Brain pericyte (primary cell): ENCODE measurements around the gene GUCY1A2.
"Not testable (repeated sequence)": the region's sequence is repeated elsewhere in the genome, so short reads cannot be mapped to it uniquely, and the experiment has no call there.

Experiments
- DNase-seq: peaks from one replicate; pipeline ENCODE4 v3.0.0-alpha.2; 2012; ENCODE audit warnings: low read depth, low spot score

GUCY1A2 gene

DNA sequence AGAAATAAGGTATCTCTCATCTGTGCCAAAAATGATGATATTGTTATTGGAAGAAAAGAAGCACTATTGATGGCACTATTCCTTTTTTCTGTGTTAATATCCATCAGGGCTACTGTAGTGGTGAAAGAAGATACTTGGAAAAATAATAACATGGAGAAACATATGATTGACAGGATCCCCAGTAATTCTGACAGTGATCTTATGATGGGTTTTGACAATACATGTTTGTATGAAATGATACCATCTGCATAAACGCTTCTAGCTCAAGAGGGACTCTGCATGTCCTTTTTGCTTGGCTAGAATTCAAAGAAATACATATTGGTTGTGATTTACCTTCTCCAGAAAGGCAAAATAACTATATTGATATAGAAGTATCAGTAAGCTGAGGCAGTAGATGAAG lies 178.1 kb downstream of the GUCY1A2 start:
- DNase-seq: no peak

DNA sequence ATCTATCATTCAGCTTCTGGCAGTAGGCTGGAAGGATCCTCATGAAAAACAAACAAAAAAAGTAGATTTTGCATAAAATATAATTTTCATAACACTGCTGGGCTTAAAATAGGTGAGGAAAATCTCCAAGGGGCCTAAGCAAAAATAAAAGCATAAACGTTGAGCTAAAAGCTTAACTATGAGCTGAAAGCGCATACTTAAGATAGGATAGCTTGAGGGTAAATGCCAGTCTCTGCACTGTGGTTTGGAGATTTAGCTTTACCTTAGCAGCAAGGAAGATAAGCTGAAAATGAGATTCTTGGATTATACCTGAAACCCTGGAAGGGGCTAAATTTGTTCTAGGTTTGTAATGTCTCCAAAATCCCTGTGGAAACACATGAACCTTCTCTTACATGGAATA lies 183.7 kb downstream of the GUCY1A2 start:
- no peak for DNase-seq

DNA sequence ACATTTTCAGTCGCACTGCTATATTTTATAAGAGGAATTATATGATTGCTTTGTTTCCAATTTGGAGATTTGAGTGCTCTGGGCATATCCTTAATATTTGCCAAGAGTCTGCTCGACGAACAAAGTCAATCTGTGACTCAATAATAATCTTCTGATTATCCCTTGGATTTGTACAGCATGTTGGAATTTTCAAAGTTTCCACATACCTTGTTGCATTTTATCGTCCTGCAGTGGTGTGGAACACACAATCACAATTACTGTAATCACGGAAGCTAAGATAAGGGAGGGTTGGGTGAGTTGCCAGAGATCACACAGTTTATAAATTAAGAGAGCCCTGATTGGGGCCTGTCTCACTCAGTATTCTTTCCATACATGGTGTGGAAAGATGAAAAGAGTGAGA lies 189.3 kb downstream of the GUCY1A2 start:
- no peak for DNase-seq

DNA sequence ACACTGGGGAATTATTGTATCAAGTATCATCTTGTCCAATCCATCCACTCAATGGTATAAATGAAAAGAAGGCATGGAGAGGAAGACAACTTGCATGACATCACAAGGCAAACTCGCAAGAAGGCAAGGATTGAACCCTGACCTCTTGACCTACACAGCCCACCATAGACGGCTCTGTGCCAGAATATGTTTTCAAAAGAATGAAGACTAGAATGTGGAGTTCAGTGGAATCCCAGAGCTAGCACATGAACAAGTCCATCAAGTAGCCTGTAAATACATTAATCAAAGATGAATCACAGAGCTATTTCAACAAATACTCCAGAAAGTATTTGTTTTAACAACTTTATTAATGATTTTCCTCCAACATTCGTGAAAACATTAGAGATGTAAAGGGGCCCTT lies 189.7 kb downstream of the GUCY1A2 start:
- no peak for DNase-seq

DNA sequence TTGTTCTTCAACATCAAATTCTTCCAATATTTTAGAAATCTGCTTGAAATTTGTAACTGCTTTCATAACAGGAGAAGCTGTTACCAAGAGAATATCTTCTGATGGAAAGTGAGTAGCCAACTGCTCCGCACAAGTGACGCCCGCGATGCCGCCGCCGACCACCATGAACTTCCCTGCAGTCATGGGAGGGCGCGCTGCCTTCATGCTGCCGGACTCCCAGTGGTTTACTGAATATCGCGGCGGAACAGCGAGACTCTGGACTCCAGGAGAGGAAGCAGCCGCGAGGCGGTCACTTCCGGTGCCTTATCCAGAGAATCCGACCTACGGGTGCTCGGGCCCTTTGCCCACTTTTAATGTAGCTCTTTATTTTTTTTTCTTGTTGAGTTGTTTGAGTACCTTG lies 190.6 kb downstream of the GUCY1A2 start:
- DNase-seq: no peak

DNA sequence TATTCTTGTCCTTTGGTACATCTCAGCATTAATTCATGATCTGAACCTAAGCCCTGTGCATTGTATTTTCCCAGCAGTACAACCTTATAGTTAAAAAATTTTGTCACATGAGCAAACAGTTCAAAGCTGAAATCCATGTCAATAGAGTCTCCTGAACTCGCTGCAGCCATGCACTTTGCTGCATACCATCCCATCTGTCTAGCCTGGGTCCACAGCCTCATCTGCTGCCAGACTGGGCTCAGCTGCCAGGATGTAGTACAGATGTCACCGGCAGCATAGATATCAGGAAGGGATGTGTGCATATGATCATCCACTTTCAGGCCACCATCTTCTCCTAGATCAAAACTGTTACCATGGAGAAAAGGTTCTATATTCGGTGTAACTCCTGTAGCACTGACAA lies 191.7 kb downstream of the GUCY1A2 start:
- not testable (repeated sequence) for DNase-seq

DNA sequence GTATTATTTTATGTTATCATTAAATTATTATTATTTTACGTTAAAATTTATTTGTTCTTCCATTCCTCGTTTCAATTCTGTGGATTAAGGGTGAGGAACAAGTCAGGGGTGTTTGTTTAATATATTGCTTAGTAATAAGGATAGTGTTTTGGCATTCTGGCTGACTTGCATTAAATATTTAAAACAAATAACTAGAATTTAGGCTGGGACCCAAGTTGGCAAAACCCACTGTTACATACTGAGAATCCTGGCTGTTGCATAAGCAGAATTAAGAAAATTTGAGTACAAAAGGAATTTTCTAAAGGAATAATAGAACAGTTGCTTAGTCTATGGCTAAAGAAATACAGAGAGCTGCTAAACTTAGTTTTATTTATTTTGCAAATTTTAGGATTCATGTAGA lies 196.4 kb downstream of the GUCY1A2 start:
- DNase-seq: no peak

DNA sequence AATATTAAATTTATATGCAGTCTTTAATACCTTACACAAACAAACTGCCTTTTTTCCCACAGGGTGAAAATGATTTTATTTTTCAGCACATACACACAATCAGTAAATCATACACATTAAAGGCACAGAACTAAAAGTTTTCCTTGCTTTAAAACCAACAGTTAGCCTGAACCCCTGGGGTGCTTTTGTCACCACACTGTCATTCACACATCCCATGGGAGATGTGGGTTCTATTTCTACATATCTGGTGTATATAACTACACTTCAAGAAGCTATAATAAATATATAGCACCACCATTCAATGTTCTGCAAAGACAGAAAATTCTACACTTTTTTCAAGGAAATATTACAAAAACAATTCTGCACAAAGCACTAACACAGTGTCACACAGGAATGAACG lies 197.0 kb downstream of the GUCY1A2 start:
- no peak for DNase-seq

DNA sequence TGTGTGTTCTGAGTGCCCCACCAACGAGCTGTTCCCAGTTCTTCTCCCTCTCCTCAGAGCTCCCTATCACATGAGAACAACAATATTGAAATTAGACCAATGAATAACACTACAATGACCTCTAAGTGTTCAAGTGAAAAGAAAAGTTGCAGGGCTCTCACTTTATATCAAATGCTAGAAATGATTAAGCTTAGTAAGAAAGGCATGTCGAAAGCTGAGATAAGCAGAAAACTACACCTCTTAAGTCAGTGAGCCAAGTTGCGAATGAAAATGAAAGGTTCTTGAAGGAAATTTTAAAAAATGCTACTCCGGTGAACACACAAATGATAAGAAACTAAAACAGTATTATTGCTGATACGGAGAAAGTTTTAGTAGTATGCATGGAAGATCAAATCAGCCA lies 199.8 kb downstream of the GUCY1A2 start:
- DNase-seq: no peak

DNA sequence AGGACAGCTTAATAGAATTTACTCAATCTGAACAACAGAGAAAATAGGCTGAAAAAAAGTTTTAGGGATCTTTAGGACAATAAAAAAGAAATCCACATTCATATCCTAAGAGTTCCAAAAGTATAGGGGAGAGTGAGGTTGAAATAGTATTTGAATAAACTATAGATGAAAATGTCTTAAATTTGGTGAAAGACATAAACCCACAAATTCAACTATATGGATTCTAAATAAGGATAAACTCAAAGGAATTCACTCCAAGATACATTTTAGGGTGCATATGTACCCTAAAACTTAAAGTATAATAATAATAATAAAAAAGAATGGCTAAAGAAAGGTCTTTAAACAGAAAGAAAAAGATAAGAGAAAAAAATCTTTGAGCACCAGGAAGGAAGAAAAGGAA lies 203.1 kb downstream of the GUCY1A2 start:
- no peak for DNase-seq

DNA sequence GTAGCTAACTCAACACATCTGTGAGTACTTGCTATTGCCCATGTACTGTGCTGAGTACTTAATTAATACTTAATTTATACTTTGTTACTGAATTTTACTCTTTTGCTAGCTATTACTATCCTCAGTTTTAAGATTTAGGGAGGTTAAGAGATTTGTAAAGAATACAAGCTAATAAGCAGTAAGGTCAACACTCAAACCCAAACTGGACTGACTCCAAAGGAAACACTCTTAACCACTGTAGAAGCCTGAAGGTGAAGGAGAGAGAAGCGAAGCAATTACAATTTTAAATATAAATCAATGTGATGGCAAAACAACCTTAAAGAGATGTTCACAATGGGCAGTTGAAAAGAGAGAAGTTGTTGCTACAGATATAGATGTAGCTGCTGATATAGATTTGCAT lies 204.5 kb downstream of the GUCY1A2 start:
- no peak for DNase-seq

DNA sequence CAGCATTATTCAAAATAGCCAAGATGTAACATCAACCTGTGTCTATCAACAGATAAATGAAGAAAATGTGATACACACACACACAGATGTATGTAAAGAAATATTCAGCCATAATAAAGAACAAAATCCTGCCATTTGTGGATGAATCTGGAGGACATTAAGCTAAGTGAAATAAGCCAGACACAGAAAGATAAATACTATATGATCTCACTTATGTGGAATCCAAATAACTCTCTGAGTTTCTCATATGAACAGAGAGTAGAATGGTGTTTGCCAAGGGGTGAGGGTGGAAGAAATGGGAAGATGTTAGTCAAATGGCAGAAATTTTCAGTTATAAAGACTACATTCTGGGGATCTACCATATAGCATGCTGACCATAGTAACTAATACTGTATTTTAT lies 224.2 kb downstream of the GUCY1A2 start:
- no peak for DNase-seq

DNA sequence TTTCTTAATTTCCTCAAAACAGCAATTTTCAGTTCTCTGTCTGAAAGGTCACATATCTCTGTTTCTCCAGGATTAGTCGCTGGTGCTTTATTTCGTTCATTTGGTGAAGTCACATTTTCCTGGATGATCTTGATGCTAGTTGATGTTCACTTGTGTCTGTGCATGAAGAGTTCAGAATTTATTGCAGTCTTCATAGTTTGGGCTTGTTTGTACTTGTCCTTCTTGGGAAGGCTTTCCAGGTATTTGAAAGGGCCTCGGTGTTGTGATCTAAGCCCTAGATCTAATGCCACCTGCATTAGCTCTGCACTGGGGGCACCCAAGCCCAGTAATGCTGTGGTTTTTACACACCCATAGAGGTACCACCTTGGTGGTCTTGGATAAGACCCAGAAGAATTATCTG lies 228.9 kb downstream of the GUCY1A2 start:
- no peak for DNase-seq

DNA sequence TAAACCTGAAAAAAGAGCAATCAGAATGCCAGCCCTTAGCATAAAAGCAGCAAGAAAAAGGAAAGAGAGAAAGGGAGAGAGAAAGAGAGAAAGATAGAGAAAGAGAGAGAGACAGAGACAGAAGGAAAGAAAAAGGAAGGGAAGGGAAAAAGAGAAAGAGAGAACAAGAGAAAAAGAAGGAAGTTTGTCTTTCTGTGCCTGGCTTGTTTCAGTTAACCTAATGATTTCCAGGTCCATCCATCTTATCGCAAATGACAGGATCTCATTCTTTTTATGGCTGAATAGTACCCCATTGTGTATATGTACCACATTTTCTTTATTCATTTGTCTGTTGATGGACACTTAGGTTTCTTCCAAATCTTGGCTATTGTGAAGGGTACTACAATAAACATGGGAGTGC lies 230.8 kb downstream of the GUCY1A2 start:
- no peak for DNase-seq

DNA sequence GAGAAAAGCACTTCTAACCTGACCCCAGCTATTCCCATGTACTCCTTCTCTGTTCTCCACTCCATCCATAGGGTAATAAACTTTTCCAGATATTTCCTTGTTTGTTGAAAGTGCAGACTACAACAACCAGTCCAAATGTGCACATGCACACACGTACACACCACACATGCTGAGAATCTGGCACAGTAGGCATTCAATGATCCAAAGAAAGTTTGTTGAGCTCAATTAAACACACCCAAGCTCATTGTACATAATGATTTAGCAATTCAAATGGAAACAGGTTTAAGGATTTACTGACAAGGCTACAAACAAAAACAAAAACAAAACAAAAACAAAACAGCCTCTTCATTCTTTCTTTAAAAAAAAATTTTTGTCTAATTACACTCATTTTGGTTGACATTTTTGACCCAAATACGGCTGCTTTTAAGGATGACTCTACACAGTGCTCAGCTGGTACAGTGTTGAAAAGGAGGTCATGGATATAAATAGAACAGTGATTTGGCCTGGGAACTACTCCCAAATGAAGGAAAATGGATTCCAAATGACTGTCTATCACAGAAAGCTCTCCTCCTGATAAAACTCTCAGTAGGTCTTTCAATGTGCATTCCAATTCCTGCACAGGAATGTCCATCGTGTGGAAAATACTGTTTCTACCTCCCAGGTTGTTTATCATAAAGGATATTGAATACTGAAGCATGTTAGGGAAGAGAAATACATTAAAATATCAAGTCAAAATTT lies 232.2 kb downstream of the GUCY1A2 start:
- no peak for DNase-seq

DNA sequence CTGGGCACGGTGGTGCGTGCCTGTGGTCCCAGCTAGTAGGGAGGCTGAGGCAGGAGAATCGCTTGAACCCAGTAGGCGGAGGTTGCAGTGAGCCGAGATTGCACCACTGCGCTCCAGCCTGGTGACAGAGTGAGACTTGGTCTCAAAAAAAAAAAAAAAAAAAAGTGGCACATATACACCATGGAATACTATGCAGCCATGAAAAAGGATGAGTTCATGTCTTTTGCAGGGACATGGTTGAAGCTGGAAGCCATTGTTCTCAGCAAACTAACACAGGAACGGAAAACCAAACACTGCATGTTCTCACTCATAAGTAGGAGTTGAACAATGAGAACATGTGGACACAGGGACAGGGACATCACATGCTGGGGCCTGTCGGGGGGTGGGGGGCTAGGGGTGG lies 241.0 kb downstream of the GUCY1A2 start:
- DNase-seq: not testable (repeated sequence)

DNA sequence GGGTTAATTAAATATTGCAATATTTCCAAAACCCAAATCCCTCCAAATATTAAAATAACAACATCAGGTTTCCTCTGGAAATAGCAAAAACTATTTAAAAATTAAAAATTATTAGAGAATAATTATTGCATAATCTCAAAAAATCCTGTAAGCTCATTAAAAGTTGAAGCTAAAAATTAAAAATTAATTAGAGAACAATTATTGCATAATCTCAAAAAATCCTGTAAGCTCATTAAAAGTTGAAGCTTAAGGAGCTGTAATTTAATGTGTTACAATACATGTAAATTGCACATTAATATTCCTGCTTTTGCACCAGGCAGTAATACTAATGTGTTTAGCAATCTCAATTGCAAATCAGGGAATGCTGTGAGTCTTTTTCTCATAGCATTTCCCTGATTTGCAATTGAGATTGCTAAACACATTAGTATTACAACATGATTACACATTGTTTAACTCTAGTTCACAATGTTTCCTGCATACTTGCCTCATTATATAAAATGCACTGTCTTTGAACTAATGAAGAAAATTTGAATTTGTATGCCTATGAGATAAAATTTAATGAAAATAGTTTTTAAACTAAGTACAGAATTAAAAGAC lies 247.7 kb downstream of the GUCY1A2 start:
- DNase-seq: no peak

DNA sequence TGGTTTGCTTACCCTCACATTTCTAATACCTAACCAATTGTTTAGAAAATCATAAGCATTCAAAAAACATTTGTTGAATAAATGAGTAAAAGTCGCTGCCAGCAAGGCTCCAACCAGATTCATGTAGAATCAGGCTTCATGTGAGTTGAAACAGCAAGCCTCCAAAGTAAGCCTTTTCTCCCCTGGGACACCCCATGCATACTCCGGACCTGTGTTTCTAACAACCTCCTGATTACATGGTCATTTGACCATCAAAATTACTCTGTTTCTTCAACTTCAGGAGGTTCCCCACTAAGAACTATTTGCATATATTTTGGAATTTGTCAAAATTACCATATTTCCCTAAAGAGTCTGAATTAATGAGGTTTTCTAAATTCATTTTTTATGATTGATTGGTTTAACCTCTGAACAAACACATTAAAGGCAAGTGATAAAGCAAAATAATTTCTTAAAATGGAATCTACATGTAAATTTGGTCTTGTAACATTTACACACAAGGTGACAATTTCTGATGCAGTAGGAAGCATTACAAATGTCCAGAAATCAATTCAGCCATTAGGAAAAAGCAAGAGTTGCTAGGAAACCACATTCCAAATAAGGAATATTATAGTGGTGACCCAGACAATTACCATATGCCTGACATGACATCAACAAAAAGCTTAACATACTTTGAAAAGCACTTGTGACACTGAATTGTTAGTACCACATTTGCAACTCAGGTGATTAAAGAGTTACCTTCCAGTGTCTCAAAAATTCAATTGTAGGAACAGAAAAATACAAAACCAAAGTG lies 252.6 kb downstream of the GUCY1A2 start:
- no peak for DNase-seq

DNA sequence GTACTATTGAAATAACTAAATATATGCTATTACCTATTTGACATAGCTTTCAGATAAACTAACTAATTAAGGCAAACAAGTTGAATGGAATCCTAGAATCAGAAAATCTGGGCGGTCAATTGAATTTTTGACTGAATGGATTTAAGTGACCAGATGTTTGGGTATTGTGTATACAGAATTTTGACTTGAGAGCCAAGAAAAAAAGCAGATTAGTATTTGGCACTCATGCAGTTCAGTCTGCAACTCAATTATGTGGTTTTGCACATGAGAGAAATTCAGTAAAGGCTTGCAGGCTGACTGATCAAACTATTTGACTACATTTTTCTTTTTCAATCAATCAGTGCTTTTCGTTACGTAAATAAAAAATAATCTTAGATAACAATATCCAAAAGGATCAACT lies 254.8 kb downstream of the GUCY1A2 start:
- DNase-seq: no peak

DNA sequence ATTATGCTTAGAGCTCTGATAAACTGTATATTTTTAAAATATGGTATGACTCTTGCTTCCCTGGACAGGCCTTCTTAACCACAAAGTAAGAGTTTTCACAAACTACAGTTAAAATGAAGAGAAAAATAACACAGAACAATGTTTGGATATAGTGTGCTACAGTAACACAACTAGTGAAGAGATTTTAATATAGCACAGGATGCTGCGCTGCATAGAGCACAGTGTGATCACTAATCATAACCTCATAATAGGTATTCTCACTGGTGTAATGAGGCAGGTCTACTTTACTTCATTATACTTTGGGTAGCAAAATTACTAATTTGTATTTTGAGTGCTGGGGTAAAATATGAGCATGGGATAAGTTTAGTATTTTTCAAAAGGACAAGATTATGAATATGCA lies 256.5 kb downstream of the GUCY1A2 start:
- DNase-seq: no peak

DNA sequence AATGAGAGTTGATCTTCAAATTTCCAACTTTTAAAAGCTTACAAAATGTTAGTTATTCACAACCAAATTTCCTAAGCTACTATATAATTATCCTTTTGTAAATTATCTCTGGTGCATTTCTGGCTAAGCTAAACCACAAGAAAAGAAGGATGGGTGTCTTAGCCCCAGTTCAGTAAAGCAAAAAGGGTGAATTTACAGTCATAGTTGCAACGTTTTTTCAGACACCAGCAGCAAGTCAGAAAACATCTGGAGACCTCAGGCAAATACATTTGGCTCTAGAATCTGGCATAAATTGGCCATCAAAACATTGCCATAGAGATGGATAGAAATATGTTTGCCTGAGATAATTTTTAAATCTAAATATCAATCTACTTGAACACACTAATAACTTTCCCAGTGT lies 257.0 kb downstream of the GUCY1A2 start:
- DNase-seq: no peak

DNA sequence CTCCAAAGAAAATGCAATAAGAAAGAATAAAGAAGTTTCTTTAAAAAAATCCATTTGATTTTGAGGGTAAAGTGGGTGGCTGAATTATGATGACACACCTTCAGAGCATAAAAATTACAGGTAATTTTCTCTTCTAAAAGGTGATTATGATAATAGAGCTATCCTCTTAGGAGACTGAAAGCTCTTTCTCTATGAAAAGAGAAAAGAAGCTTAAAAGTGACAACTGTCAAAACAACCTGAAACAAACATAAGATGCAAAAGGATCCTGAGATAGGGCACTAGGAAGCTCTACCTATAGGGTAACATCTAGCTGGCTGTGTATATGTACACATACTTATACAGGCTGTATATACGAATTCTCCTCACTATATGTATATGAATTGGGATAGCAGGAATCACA lies 270.2 kb downstream of the GUCY1A2 start:
- no peak for DNase-seq

DNA sequence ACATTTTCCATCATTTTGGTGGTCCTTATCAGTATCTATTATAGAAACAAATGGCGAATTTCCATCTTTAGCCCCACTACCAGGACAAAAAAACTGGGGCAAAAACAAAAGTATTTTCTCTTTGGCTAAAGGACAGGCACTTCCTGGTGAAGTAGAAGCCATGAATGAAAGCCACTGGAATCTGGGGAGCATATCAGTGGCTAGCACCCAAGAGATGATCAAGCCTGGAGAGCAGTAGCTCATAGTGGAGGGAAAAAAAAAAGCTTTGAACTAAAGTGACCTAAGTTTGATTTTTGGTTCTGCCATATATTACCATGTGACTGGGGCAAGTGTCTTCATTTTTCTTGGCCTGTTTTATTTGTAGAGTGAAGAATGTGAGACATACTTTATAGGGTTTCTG lies 272.3 kb downstream of the GUCY1A2 start:
- no peak for DNase-seq
